Mucosa of rectum (tissue), 2 donors: Measurements from ENCODE around the gene CAMTA1.
"Not testable (repeated sequence)": the region's sequence is repeated elsewhere in the genome, so short reads cannot be mapped to it uniquely, and the experiment has no call there.

Experiments used
- H3K27ac ChIP-seq, 2 donors: one replicate each; pipeline ENCODE4 v1.7.0; 2013; ENCODE audit warnings: inconsistent platforms in 2 of 2, low read depth in 2 of 2, low read length in 2 of 2
- H3K27me3 ChIP-seq, 2 donors: one replicate each; pipeline ENCODE4 v1.7.0; 2013; ENCODE audit warnings: low read length in 2 of 2; ENCODE audit not compliant: control insufficient read depth in 2 of 2, insufficient read depth in 2 of 2
- H3K36me3 ChIP-seq, 2 donors: one replicate each; pipeline ENCODE4 v1.7.0; 2013; ENCODE audit warnings: low read length in 2 of 2; ENCODE audit not compliant: control insufficient read depth in 2 of 2, insufficient read depth in 2 of 2
- H3K4me1 ChIP-seq, 2 donors: one replicate each; pipeline ENCODE4 v1.7.0; 2013; ENCODE audit warnings: low read length in 2 of 2, mild to moderate bottlenecking in 1 of 2; ENCODE audit not compliant: control insufficient read depth in 2 of 2, insufficient read depth in 2 of 2
- H3K4me3 ChIP-seq, 2 donors: one replicate each; pipeline ENCODE4 v1.7.0; 2013; ENCODE audit warnings: low read length in 2 of 2
- H3K9ac ChIP-seq, 2 donors: one replicate each; pipeline ENCODE4 v1.7.0; 2013; ENCODE audit warnings: low read length in 2 of 2, low read depth in 1 of 2, mild to moderate bottlenecking in 1 of 2
- H3K9me3 ChIP-seq, 2 donors: one replicate each; pipeline ENCODE4 v1.7.0; 2013; ENCODE audit warnings: low read length in 2 of 2; ENCODE audit not compliant: control insufficient read depth in 2 of 2
- donor health status: healthy.
- donor health status: Normal muscosa, but diverticular disease.

The CAMTA1 gene

DNA sequence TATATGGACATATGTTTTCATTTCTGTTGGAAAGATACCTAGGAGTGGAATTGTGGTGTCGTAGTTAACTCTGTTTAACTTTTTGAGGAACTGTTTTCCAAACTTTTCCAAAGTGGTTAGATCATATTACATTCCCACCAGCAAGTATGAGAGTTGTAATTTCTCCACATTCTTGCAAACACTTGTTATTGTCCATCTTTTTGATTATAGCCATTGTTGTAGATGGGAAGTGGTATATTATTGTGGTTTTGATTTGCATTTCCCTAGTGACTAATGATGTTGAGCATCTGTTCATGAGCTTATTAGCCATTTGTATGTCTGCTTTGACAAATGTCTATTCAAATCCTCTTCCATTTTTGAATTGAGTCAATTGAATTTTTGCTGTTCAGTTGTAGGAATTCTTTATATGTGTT, 19.8 kb downstream of the CAMTA1 start:
- Histone ChIP-seq H3K9ac (no peak overlapping the region), H3K4me1 (peaks cover 6 to 20% of the 10 kb centered on the region in 2 donors), H3K9me3 (no peaks in the 10 kb centered on the region), H3K4me3 (no peak overlapping the region), H3K36me3 (no peaks in the 10 kb centered on the region), H3K27ac (no peak overlapping the region), H3K27me3 (no peaks in the 10 kb centered on the region)

DNA sequence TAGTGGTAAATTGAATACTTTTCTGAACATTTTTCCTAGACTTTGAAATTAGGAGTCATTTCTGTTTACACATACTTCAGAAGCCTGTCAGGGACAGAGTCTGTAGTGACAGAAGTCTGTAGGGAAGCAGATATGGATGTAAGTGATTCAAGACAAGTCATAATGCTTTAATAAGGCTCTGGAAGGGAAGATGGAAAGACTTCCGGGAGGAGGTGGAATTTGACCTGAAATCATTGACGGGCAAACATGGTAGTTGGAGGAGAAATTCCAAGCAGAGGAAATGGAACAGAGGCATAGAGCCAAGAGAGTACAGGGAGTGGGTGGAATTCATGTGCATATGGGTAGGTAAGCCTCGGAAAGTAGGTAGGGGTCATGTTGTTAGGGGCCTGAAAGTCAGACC, 22.5 kb downstream of the CAMTA1 start:
- Histone ChIP-seq H3K4me1 (peaks cover 6 to 21% of the 10 kb centered on the region in 2 donors), H3K27me3 (no peaks in the 10 kb centered on the region), H3K4me3 (peak overlapping the region in 1 of 2 donors; percentile 11), H3K36me3 (no peaks in the 10 kb centered on the region), H3K27ac (peak overlapping the region; percentile 52 to 63), H3K9ac (no peak overlapping the region), H3K9me3 (no peaks in the 10 kb centered on the region)

DNA sequence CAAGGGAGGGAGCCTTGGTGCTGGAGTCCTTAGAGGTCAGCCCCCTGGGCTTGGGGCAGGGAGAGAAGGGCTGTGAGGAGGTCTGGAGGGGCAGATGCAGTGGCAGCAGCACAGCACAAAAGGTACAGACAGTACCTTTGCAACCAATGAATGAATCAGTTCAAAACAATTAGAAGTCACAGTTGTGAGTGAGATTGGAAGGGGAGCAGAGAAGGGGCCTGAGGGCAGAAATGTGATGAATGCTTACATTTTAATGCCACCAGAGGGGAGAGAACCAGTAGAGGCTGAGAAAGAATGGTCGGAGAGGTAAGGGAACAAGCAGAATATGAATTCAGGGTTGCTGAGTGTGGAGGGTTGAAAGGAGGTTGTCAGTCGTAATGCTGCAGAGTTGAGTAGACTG, 24.2 kb downstream of the CAMTA1 start:
- Histone ChIP-seq H3K4me3 (no peak overlapping the region), H3K9me3 (no peaks in the 10 kb centered on the region), H3K27ac (no peak overlapping the region), H3K27me3 (no peaks in the 10 kb centered on the region), H3K4me1 (peaks cover 6 to 21% of the 10 kb centered on the region in 2 donors), H3K36me3 (no peaks in the 10 kb centered on the region), H3K9ac (no peak overlapping the region)

DNA sequence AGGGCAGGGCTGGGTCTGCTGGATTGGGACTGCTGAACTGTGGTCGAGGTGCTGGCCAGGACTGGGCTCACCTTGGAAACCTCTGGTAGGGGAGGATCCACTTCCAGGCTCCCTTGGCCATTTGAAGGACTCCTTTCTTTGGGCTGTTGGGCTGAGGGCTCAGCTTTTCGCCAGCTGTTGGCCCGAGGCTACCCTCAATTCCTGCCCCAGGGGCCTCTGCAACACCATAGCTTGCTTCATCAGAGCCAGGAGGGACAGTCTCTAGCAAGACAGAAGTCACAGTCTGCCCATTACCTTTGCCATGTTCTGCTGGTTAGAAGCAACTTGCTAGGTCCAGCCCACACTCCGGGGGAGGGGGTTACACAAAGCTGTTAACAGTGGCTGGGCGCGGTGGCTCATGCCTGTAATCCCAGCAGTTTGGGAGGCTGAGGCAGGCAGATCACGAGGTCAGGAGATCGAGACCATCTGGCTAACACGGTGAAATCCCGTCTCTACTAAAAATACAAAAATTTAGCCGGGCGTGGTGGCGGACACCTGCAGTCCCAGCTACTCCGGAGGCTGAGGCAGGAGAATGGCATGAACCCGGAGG, 25.0 kb downstream of the CAMTA1 start:
- not testable (repeated sequence) for H3K9me3 ChIP-seq, H3K9ac ChIP-seq, H3K4me3 ChIP-seq, H3K27ac ChIP-seq, H3K36me3 ChIP-seq, H3K27me3 ChIP-seq
- peaks cover 6 to 21% of the 10 kb centered on the region in 2 donors for H3K4me1 ChIP-seq

DNA sequence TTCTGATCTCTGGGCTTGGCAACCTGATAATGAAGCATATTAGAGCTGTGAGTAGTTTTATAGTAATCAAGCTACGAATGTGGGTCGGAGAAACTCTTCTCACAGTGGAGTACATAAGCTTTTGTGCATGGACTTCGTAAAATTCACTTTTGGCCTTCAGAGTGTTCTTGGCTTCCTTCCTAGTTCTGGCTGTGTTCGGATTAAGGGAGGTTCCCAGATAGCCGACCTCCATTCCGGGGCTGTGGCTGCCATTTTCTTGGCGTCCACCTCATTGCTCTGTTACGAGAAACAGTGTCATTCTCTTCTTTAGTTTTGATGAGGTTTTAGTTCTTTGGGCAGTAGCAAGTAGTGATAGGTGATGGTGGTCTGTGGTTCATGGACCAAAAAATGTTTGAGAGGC, 26.3 kb downstream of the CAMTA1 start:
- Histone ChIP-seq H3K9ac (no peak overlapping the region), H3K9me3 (no peaks in the 10 kb centered on the region), H3K4me3 (no peak overlapping the region), H3K4me1 (peaks cover 8 to 18% of the 10 kb centered on the region in 2 donors), H3K36me3 (no peaks in the 10 kb centered on the region), H3K27ac (no peak overlapping the region), H3K27me3 (no peaks in the 10 kb centered on the region)

DNA sequence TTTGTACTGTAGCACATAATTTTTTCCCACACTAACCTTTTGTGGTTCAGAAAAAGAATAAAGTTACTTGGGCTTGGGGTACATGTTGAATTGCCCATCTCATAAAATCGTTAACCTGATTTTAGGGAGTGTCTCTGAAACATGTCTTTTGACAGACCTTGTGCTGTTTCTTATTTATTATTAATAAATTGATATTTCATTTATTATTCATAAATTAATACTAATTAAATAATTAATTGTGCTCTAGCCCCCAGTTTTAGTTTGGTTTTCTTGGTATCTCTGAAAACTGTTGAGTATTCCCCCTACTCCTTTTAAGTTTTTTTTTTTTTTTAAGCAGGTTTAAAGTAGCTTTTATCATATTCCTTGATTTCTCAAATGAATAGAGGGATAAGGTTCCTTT, 27.9 kb downstream of the CAMTA1 start:
- Histone ChIP-seq H3K4me3 (no peak overlapping the region), H3K27me3 (no peaks in the 10 kb centered on the region), H3K27ac (no peak overlapping the region), H3K9me3 (no peaks in the 10 kb centered on the region), H3K9ac (no peak overlapping the region), H3K36me3 (no peaks in the 10 kb centered on the region), H3K4me1 (peaks cover 2 to 9% of the 10 kb centered on the region in 2 donors)

DNA sequence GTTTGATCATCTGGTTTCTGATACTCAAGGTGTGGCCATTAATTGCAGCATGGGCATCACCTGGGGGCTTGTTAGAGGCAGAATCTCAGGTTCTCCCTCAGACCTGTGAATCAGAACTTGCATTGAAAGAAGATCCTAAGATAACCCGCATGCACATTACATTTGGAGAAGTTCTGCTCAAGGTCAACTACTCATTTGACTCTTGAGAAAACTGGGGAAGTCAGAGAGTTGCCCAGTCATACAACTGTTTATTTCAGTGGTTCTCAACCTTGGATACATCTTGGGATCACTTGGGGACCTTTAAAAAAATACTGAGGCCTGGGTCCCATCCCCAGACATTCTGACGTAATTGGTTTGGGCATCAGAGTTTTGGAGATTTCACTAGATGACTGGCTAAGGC, 30.5 kb downstream of the CAMTA1 start:
- peaks cover 7 to 9% of the 10 kb centered on the region in 2 donors for H3K4me1 ChIP-seq
- H3K9ac ChIP-seq: no peak overlapping the region
- H3K36me3 ChIP-seq: no peaks in the 10 kb centered on the region
- H3K9me3 ChIP-seq: no peaks in the 10 kb centered on the region
- no peak overlapping the region for H3K27ac ChIP-seq
- no peaks in the 10 kb centered on the region for H3K27me3 ChIP-seq
- H3K4me3 ChIP-seq: no peak overlapping the region

DNA sequence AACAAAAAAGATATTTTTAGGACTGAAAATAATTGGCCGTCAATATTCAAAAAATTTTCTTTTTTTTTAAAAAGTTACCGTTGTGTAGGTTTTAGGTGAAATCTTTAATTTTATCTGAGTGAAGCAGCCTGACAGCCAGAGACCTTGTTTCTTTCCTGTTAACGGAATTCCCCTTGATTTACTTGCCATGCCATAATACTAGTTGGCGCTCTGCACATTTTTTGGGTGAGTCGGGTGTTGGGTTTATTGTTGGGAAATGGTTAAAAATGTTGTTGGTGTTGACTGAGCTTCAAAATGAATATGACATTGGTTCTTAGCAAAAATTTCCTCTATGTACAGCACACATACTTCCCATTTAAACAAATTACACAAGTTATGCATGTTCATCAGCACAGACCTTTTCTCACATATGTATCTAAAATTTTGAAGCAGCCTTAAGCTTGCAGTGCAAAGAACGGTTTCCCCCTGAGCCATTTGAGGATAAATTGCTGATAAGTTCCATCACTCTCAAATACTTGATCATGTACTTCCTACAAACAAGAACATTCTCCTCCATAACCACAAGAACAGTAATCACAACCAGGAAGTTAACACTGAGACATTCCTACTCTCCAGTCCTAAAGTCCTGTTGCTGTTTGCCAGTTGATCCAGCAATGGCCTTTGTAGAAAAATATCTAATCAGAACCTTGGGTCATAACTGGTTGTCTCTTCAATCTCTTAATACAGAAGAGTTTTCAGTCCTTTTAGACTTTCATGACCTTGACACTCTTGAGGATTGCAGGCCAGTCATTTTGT, 34.2 kb downstream of the CAMTA1 start:
- Histone ChIP-seq H3K27ac (peak overlapping the region; percentile 2 to 70), H3K4me1 (peaks cover 16 to 18% of the 10 kb centered on the region in 2 donors), H3K4me3 (no peak overlapping the region), H3K27me3 (no peaks in the 10 kb centered on the region), H3K9ac (no peak overlapping the region), H3K9me3 (no peaks in the 10 kb centered on the region), H3K36me3 (no peaks in the 10 kb centered on the region)

DNA sequence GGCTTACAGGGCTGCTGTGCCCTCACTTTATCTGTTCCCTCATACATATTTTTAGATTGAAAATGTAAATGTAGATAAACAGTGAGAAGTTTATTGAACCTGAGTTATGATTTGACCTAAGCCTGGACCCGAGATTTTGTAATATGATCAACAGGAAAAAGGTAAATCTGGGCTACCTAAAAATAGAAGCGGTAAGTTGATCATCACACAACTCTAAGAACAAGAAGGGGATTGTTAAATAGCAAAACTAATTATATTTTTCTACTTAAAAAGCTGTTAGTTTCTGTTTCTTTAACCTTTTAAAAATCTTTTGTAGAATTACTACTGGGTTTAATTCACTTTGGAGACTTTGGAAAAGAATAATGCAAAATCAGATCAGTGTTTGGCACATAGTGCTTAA, 35.6 kb downstream of the CAMTA1 start:
- no peak overlapping the region for H3K4me3 ChIP-seq
- no peaks in the 10 kb centered on the region for H3K36me3 ChIP-seq
- H3K9ac ChIP-seq: no peak overlapping the region
- H3K27ac ChIP-seq: peak overlapping the region in 1 of 2 donors; percentile 2
- H3K9me3 ChIP-seq: no peaks in the 10 kb centered on the region
- H3K27me3 ChIP-seq: no peaks in the 10 kb centered on the region
- peaks cover 16 to 27% of the 10 kb centered on the region in 2 donors for H3K4me1 ChIP-seq

DNA sequence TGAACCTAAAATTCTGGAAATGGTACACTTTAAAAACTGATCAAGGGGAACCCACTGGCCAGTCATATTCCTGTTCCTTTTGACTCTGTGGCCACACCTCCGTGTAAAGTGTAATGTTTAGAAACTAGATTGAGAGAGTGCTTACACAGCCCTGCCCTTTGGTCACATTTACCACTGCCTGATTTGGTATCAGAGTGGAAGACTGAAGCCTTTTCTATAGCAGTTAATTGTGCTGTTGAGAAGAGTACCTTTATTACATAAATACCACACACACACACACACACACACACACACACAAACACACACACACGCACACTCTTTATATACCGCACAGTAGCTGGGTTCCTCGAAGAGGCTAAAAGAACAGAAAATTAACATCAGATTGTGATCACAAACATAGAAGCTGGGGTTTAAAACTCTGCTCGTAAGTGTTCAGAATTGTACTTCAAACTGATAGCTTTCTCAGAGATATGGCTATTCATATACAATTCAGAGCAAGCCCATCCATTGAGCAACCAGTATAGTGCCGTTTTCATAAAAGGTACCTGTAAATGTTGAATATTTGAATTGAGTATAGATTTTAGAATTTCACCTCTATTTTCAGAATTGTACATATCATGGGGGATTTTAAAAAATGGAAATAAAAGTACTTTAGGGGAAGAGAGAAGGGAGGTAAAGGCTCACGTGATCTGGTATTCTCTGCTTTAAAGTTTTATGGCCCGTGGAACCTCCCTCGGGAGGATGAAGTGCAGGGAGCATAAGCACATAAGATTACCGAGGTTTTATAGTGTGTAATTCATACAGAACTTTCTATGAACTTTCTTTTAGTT, 37.5 kb downstream of the CAMTA1 start:
- Histone ChIP-seq H3K9ac (peak overlapping the region in 1 of 2 donors; percentile 54), H3K9me3 (no peaks in the 10 kb centered on the region), H3K4me3 (peak overlapping the region; percentile 68), H3K27me3 (no peaks in the 10 kb centered on the region), H3K36me3 (no peaks in the 10 kb centered on the region), H3K4me1 (peaks cover 17 to 37% of the 10 kb centered on the region in 2 donors), H3K27ac (peak overlapping the region; percentile 90 to 91)
